Keratinocyte (primary cell): ENCODE measurements around the gene PSD2. TPM values are rescaled to one million over a fixed set of nuclear protein-coding genes. Genes with fewer than 3 reads are reported as not detected.

Experiments
- DNase-seq: peaks from one replicate; pipeline ENCODE4 v3.0.0-alpha.2; 2011; ENCODE audit warnings: low read depth, missing footprints, low spot score
- FAIRE-seq: peaks from 2 replicates; lab custom pipeline; 2011; peaks lifted over from hg19 to GRCh38; lab: Jason Lieb, UNC
- H2AFZ ChIP-seq: 2 replicates; pipeline ENCODE4 v1.6.0; 2012; ENCODE audit warnings: low read length, control low read depth, inconsistent platforms; ENCODE audit not compliant: control insufficient read depth
- H3K27ac ChIP-seq: 2 replicates; pipeline ENCODE4 v1.5.1; 2011; ENCODE audit warnings: low read length; ENCODE audit not compliant: control insufficient read depth, insufficient read depth
- H3K27me3 ChIP-seq: 3 replicates; pipeline ENCODE4 v1.6.0; 2011; ENCODE audit warnings: low read length; ENCODE audit not compliant: control insufficient read depth, insufficient read depth; ENCODE audit errors: extremely low read depth
- H3K36me3 ChIP-seq, 2 experiments: 2 replicates in 1 of 2; 3 replicates in 1 of 2; pipeline ENCODE4 v1.5.1; 2011; ENCODE audit warnings: low read length in 2 of 2, mild to moderate bottlenecking in 1 of 2; ENCODE audit not compliant: control insufficient read depth in 2 of 2, insufficient read depth in 2 of 2; ENCODE audit errors: extremely low read depth in 1 of 2
- H3K4me1 ChIP-seq: 3 replicates; pipeline ENCODE4 v1.5.1; 2011; ENCODE audit warnings: low read length; ENCODE audit not compliant: control insufficient read depth, insufficient read depth; ENCODE audit errors: extremely low read depth
- H3K4me2 ChIP-seq: 3 replicates; pipeline ENCODE4 v1.6.0; 2011; ENCODE audit warnings: low read depth, low read length; ENCODE audit not compliant: control insufficient read depth, insufficient read depth; ENCODE audit errors: extremely low read depth
- H3K4me3 ChIP-seq, 3 experiments: fragments of 200-600 bp in 1 of 3; sonication (generic) in 1 of 3; 2 replicates in 2 of 3; 3 replicates in 1 of 3; pipeline ENCODE4 v1.5.1; 2011 to 2016; ENCODE audit warnings: low read length in 3 of 3, mild to moderate bottlenecking in 3 of 3, control low read depth in 2 of 3, inconsistent platforms in 1 of 3, low read depth in 1 of 3, mixed read lengths in 1 of 3, mixed run types in 1 of 3, moderate library complexity in 1 of 3; ENCODE audit not compliant: control insufficient read depth in 2 of 3, insufficient read depth in 2 of 3; ENCODE audit errors: extremely low read depth in 1 of 3
- H3K79me2 ChIP-seq: 2 replicates; pipeline ENCODE4 v1.6.0; 2012; ENCODE audit warnings: low read length; ENCODE audit not compliant: control insufficient read depth, insufficient read depth
- H3K9ac ChIP-seq: 3 replicates; pipeline ENCODE4 v1.6.0; 2011; ENCODE audit warnings: low read length; ENCODE audit not compliant: control insufficient read depth, insufficient read depth; ENCODE audit errors: extremely low read depth
- H3K9me1 ChIP-seq: 3 replicates; pipeline ENCODE4 v1.6.0; 2011; ENCODE audit warnings: low read length; ENCODE audit not compliant: control insufficient read depth, insufficient read depth; ENCODE audit errors: extremely low read depth
- H3K9me3 ChIP-seq: 2 replicates; pipeline ENCODE4 v1.5.1; 2012; ENCODE audit warnings: low read depth, low read length; ENCODE audit not compliant: control insufficient read depth
- H4K20me1 ChIP-seq: 3 replicates; pipeline ENCODE4 v1.6.0; 2011; ENCODE audit warnings: low read length; ENCODE audit not compliant: control insufficient read depth, insufficient read depth; ENCODE audit errors: extremely low read depth
- CTCF ChIP-seq, 3 experiments: IDR thresholded peaks in 1 of 3; conservative IDR thresholded peaks in 1 of 3; optimal IDR thresholded peaks in 1 of 3; 2 replicates in 2 of 3; 3 replicates in 1 of 3; pipeline versions ENCODE3 to v1.5.1; 2011; ENCODE audit warnings: low read length in 3 of 3, mild to moderate bottlenecking in 3 of 3, moderate library complexity in 2 of 3, control low read depth in 1 of 3, inconsistent platforms in 1 of 3; ENCODE audit not compliant: insufficient read depth in 2 of 3; ENCODE audit errors: extremely low read depth in 1 of 3
- EZH2 ChIP-seq: IDR thresholded peaks from one replicate; pipeline ENCODE4 v1.6.1; 2012; ENCODE audit warnings: inconsistent platforms, mild to moderate bottlenecking, low read length, moderate library complexity
- dilution Hi-C: fragments of 300-500 bp; cut with MboI; formaldehyde crosslinking; loops from one replicate; pipeline ENCODE4 v1.7.0; 2020; ENCODE audit warnings: low sequenced_read_pairs; ENCODE audit not compliant: extremely low pct_ligation_motif_present
- polyA plus RNA-seq, 5 experiments: library from polyadenylated mRNA; depleted of rRNA in 3 of 5; stranded (reverse) in 3 of 5; stranded (forward) in 1 of 5; unstranded in 1 of 5; fragments of >200 nt; gene quantifications; 1 replicate in 1 of 5; 2 replicates in 3 of 5; 3 replicates in 1 of 5; pipeline versions ENCODE4 v1.2.1 to v1.2.3, GENCODE V29; 2011 to 2012; ENCODE audit warnings: missing spikeins in 2 of 5, low read depth in 1 of 5, low replicate concordance in 1 of 5

PSD2 gene
- polyA plus RNA-seq, 1 donor (not counting 4 experiments of a cell fraction or from before 2014, with no cell fraction given): not detected

- no peaks in the 10 kb centered on the region for H3K36me3 ChIP-seq
- DNase-seq (no peak), FAIRE-seq (no peak)
- H3K9me3 ChIP-seq: no peaks in the 10 kb centered on the region
- no peaks in the 10 kb centered on the region for H3K9me1 ChIP-seq
- H3K9ac ChIP-seq: no peak overlapping the region
- H3K27me3 ChIP-seq: peaks cover 3% of the 10 kb centered on the region
- no peak overlapping the region for H3K4me3 ChIP-seq
- TF ChIP-seq EZH2 (no peak), CTCF (optimal IDR thresholded peaks at IDR 0.05 in 1 of 3, IDR thresholded peaks at IDR 0.05 in 1 of 3, conservative IDR thresholded peaks at IDR 0.05 in 1 of 3; ENCODE audit: extremely low read depth in 1 of 3, insufficient read depth in 2 of 3, low read length in 3 of 3) (no peak)
- dilution Hi-C loops: no loop called here
- H3K4me1 ChIP-seq: no peaks in the 10 kb centered on the region
- no peaks in the 10 kb centered on the region for H4K20me1 ChIP-seq
- H3K4me2 ChIP-seq: no peak overlapping the region
- H2AFZ ChIP-seq: no peak overlapping the region
- no peak overlapping the region for H3K27ac ChIP-seq
- H3K79me2 ChIP-seq: no peaks in the 10 kb centered on the region
These were observed 18.6 kb downstream of the PSD2 start for GRCh38 chr5:139814191-139814601.

- DNase-seq: no peak
- Histone ChIP-seq H2AFZ (no peak overlapping the region), H3K4me3 (no peak overlapping the region), H3K27me3 (peaks cover 3% of the 10 kb centered on the region), H3K4me1 (no peaks in the 10 kb centered on the region), H3K9ac (no peak overlapping the region), H3K9me3 (no peaks in the 10 kb centered on the region), H3K9me1 (no peaks in the 10 kb centered on the region), H4K20me1 (no peaks in the 10 kb centered on the region), H3K79me2 (no peaks in the 10 kb centered on the region), H3K4me2 (no peak overlapping the region), H3K27ac (no peak overlapping the region), H3K36me3 (no peaks in the 10 kb centered on the region)
- FAIRE-seq: no peak
- dilution Hi-C loops: no loop called here
- no peak for TF ChIP-seq CTCF (optimal IDR thresholded peaks at IDR 0.05 in 1 of 3, IDR thresholded peaks at IDR 0.05 in 1 of 3, conservative IDR thresholded peaks at IDR 0.05 in 1 of 3; ENCODE audit: extremely low read depth in 1 of 3, insufficient read depth in 2 of 3, low read length in 3 of 3)
These were observed 19.2 kb downstream of the PSD2 start for GRCh38 chr5:139814704-139815280.
